K562 (cell line): ENCODE data around the gene STRA8. TPM values are rescaled to one million over a fixed set of nuclear protein-coding genes. Genes with fewer than 3 reads are reported as not detected.
A peak's percentile ranks its signal among the peaks of the same experiment; 100 is the strongest.

Experiments used
- CREB1 ChIP-seq, 2 experiments: sonication (generic) in 1 of 2; formaldehyde crosslinking in 1 of 2; IDR thresholded peaks; 2 replicates each; pipeline versions ENCODE4 v1.6.1 to v1.8.0; 2012 to 2022; ENCODE audit warnings: inconsistent platforms in 1 of 2, mild to moderate bottlenecking in 1 of 2, missing genetic modification reagents in 1 of 2, moderate library complexity in 1 of 2
- HBP1 ChIP-seq: fragments of 450-650 bp; formaldehyde crosslinking; IDR thresholded peaks from 2 replicates; pipeline ENCODE4 v1.4.0; 2022; ENCODE audit warnings: missing genetic modification characterization
- HDAC1 ChIP-seq, 2 experiments: fragments of 450-650 bp; IDR thresholded peaks; 2 replicates each; pipeline ENCODE4 v1.6.1; 2016 to 2017; ENCODE audit warnings: inconsistent platforms in 1 of 2, mild to moderate bottlenecking in 1 of 2, moderate library complexity in 1 of 2
- HMGN3 ChIP-seq: IDR thresholded peaks from 2 replicates; pipeline ENCODE4 v1.6.1; 2011; ENCODE audit warnings: borderline replicate concordance, low read depth, mild to moderate bottlenecking, mixed read lengths, low read length; ENCODE audit not compliant: insufficient read length; ENCODE audit errors: extremely low read depth
- KAT8 ChIP-seq: fragments of 450-650 bp; IDR thresholded peaks from 2 replicates; pipeline ENCODE4 v1.6.1; 2016; ENCODE audit warnings: low read depth, mild to moderate bottlenecking
- L3MBTL2 ChIP-seq: fragments of 450-650 bp; IDR thresholded peaks from 2 replicates; pipeline ENCODE4 v1.6.1; 2016; ENCODE audit warnings: mild to moderate bottlenecking, moderate library complexity
- MYC ChIP-seq, 2 experiments: fragments of 250-450 bp in 1 of 2; sonication (Bioruptor Pico) in 1 of 2; IDR thresholded peaks; 2 replicates each; pipeline versions ENCODE4 v1.5.1 to v1.6.1; 2012 to 2021; ENCODE audit warnings: low read depth in 2 of 2, borderline replicate concordance in 1 of 2, improper control_type of control experiment in 1 of 2, low read length in 1 of 2, mild to moderate bottlenecking in 1 of 2, moderate library complexity in 1 of 2
- NELFE ChIP-seq: IDR thresholded peaks from 2 replicates; pipeline ENCODE4 v1.6.1; 2011; ENCODE audit warnings: mild to moderate bottlenecking; ENCODE audit not compliant: insufficient read depth, insufficient read length
- PHF8 ChIP-seq: fragments of 200-600 bp; sonication (generic); IDR thresholded peaks from 2 replicates; pipeline ENCODE4 v1.6.1; 2012; ENCODE audit warnings: mixed run types, mild to moderate bottlenecking, inconsistent platforms, low read length, moderate library complexity, borderline replicate concordance
- PTRF ChIP-seq: fragments of 450-650 bp; IDR thresholded peaks from 2 replicates; pipeline ENCODE4 v1.6.1; 2016; ENCODE audit warnings: mild to moderate bottlenecking, missing genetic modification characterization, missing compliant biosample characterization
- SAFB ChIP-seq: fragments of 200-400 bp; formaldehyde crosslinking; IDR thresholded peaks from 2 replicates; pipeline ENCODE4 v1.6.1; 2017; ENCODE audit warnings: low read depth, low read length, borderline replicate concordance
- SMC3 ChIP-seq: conservative IDR thresholded peaks from 2 replicates; pipeline ENCODE4 v1.6.1; 2011; ENCODE audit warnings: low read depth, low read length, improper control_type of control experiment; ENCODE audit not compliant: insufficient read depth
- SRSF9 ChIP-seq: fragments of 200-400 bp; formaldehyde crosslinking; IDR thresholded peaks from 2 replicates; pipeline ENCODE4 v1.6.1; 2017; ENCODE audit warnings: low read depth, low read length, borderline replicate concordance
- THRAP3 ChIP-seq: fragments of 450-650 bp; IDR thresholded peaks from 2 replicates; pipeline ENCODE4 v1.6.1; 2016; ENCODE audit warnings: mild to moderate bottlenecking, inconsistent platforms, borderline replicate concordance
- ZNF121 ChIP-seq: sonication (generic); formaldehyde crosslinking; conservative IDR thresholded peaks from 2 replicates; pipeline ENCODE4 v1.8.0; 2022; ENCODE audit warnings: missing genetic modification reagents
- ZNF224 ChIP-seq: sonication (generic); formaldehyde crosslinking; IDR thresholded peaks from 2 replicates; pipeline ENCODE4 v1.8.0; 2022; ENCODE audit warnings: mild to moderate bottlenecking, missing genetic modification reagents
- ZNF766 ChIP-seq: fragments of 200-800 bp; sonication (Bioruptor generic); conservative IDR thresholded peaks from 2 replicates; pipeline ENCODE4 v1.6.1; 2016; ENCODE audit warnings: missing genetic modification characterization, missing compliant biosample characterization
- ZNF830 ChIP-seq: fragments of 250-450 bp; sonication (Bioruptor Pico); IDR thresholded peaks from 2 replicates; pipeline ENCODE4 v1.5.0; 2021; ENCODE audit warnings: mild to moderate bottlenecking
- polyA plus RNA-seq, 8 experiments: library from polyadenylated mRNA; depleted of rRNA in 4 of 8; stranded (reverse) in 5 of 8; unstranded in 3 of 8; fragments of >200 nt; fragmentation: Nextera tagmentation in 2 of 8; fragmentation: Illumina TruSeq in 1 of 8; extraction: Ambion mirVana in 2 of 8; extraction: Trizol in 1 of 8; gene quantifications; 2 replicates each; pipeline versions ENCODE4 v1.2.1 to v1.2.3, GENCODE V29; 2011 to 2014; ENCODE audit warnings: inconsistent platforms in 1 of 8, missing spikeins in 1 of 8
- total RNA-seq, 7 experiments: library from RNA; depleted of rRNA in 6 of 7; stranded (reverse); fragments of >200 nt in 6 of 7; fragmentation: Illumina TruSeq in 2 of 7; extraction: Trizol in 2 of 7; gene quantifications; 2 replicates each; pipeline versions ENCODE4 v1.2.1 to v1.2.3, GENCODE V29; 2011 to 2021; ENCODE audit warnings: low replicate concordance in 1 of 7
- TF ChIP-seq, protein P1 (sequence below), 2 experiments: IDR thresholded peaks in 1 of 2; conservative IDR thresholded peaks in 1 of 2; 2 replicates each; pipeline ENCODE4 v1.6.1; 2016; ENCODE audit warnings: low read depth in 2 of 2, mild to moderate bottlenecking in 1 of 2, missing compliant biosample characterization in 1 of 2, missing genetic modification characterization in 1 of 2, moderate library complexity in 1 of 2
- TF ChIP-seq, protein P2 (sequence below): fragments of 250-450 bp; sonication (Bioruptor Pico); IDR thresholded peaks from 2 replicates; pipeline ENCODE4 v1.4.0; 2020; ENCODE audit warnings: mild to moderate bottlenecking

The STRA8 gene
- total and polyA plus RNA-seq, 9 of the 15 experiments (the other 6 are each of a cell fraction or from before 2014, with no cell fraction given) = not detected

DNA sequence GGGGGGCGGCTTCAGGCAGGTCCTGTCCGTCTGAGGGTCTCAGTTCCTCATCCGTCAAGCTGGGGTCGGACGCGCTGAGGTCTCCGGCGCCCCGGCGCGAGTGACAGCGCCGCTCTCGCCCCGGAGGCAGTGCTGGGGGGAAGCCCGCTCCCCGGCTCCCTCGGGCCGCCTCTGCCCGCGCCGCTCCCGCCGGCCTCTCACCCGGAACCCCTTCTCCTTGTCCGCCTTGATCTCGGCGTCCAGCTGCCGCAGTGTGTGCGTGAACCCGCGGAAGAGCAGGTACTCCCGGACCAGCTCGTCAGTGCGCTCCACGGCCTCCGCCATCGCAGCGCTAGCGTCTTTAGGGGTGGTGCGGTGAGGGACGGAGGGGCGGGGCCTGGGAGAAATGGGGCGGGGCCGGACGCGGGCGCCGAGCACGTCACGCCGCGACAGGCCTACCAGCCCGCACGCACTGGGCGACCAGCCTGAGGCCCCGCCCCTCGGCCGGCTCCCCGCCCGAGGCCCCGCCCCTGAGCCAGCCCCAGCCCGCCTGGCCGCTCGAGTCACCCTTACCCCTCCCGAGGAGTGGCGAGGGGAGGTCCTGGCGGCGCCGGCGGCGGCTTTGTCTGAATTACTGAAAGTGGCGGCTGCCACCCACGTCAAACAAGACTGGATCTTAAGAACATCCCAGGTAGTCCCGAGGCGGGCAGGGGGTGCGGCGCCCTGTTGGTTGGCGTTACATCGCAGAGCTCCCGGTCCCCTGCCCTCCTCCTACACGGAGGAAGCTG is 22.3 kb upstream of the STRA8 start, which contains the start of gene WDR91 (continued):
- TF ChIP-seq ZNF224 (CRISPR knock-in tag) = no peak
- TF ChIP-seq ZNF830 (CRISPR knock-in tag) = 0 out of 2 replicates have a peak, but pooled peaks have one; percentile 84
- TF ChIP-seq CREB1 (IDR thresholded peaks at IDR 0.05) = peak; percentile 85
- no peak; the same call in none of the 2 replicates for TF ChIP-seq CREB1 (CRISPR knock-in tag; IDR thresholded peaks at IDR 0.05)
- no peak for TF ChIP-seq KAT8
- no peak for TF ChIP-seq NELFE
- TF ChIP-seq ZNF121 = no peak
- no peak for TF ChIP-seq SRSF9
- TF ChIP-seq ZNF766 = no peak; the same call in 1 of the 2 replicates
- no peak for TF ChIP-seq SMC3
- TF ChIP-seq HMGN3 = peak; percentile 85
- TF ChIP-seq HBP1 (CRISPR knock-in tag) = 0 out of 2 replicates have a peak, but pooled peaks have one; percentile 38
- TF ChIP-seq PTRF (tag) = no peak
- TF ChIP-seq, protein P1, sequence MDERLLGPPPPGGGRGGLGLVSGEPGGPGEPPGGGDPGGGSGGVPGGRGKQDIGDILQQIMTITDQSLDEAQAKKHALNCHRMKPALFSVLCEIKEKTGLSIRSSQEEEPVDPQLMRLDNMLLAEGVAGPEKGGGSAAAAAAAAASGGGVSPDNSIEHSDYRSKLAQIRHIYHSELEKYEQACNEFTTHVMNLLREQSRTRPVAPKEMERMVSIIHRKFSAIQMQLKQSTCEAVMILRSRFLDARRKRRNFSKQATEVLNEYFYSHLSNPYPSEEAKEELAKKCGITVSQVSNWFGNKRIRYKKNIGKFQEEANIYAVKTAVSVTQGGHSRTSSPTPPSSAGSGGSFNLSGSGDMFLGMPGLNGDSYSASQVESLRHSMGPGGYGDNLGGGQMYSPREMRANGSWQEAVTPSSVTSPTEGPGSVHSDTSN (CRISPR knock-in tag; IDR thresholded peaks at IDR 0.05; ENCODE audit: low read depth) = peak; percentile 1; the same call in 1 of the 2 replicates
- TF ChIP-seq, protein P1 (tag; conservative IDR thresholded peaks at IDR 0.05; ENCODE audit: low read depth) = no peak
- TF ChIP-seq SAFB = peak; percentile 81
- TF ChIP-seq L3MBTL2 = no peak
- TF ChIP-seq HDAC1 (IDR thresholded peaks at IDR 0.05) = peak in 1 of 2 experiments; percentile 84; a peak in 2 of 4 replicates
- peak; percentile 34; the same call in 1 of the 2 replicates for TF ChIP-seq MYC (IDR thresholded peaks at IDR 0.05; ENCODE audit: low read depth, low read length)
- no peak for TF ChIP-seq MYC (CRISPR knock-in tag; IDR thresholded peaks at IDR 0.05; ENCODE audit: borderline replicate concordance, low read depth)
- TF ChIP-seq THRAP3 = no peak
- TF ChIP-seq PHF8 = peak; percentile 99
- TF ChIP-seq, protein P2, sequence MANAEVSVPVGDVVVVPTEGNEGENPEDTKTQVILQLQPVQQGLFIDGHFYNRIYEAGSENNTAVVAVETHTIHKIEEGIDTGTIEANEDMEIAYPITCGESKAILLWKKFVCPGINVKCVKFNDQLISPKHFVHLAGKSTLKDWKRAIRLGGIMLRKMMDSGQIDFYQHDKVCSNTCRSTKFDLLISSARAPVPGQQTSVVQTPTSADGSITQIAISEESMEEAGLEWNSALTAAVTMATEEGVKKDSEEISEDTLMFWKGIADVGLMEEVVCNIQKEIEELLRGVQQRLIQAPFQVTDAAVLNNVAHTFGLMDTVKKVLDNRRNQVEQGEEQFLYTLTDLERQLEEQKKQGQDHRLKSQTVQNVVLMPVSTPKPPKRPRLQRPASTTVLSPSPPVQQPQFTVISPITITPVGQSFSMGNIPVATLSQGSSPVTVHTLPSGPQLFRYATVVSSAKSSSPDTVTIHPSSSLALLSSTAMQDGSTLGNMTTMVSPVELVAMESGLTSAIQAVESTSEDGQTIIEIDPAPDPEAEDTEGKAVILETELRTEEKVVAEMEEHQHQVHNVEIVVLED (CRISPR knock-in tag) = peak; percentile 44; the same call in 1 of the 2 replicates
